Activated CD8-positive, alpha-beta memory T cell treated with anti-CD3 and anti-CD28 coated beads, Interleukin-2, amount 50 U/mL, for 1 hour (primary cell): ENCODE data around the gene CUX1.

Experiments used
- DNase-seq: peaks from one replicate; pipeline ENCODE4 v3.0.0-alpha.2; 2020; ENCODE audit errors: extremely low read depth

Gene CUX1

GRCh38 chr7:102184303-102184702 lies 366.9 kb downstream of the CUX1 start:
- DNase-seq: no peak

- no peak for DNase-seq
Measured at GRCh38 chr7:102185796-102186195, 368.4 kb downstream of the CUX1 start.

GRCh38 chr7:102186306-102186705 lies 368.9 kb downstream of the CUX1 start:
- no peak for DNase-seq

GRCh38 chr7:102188746-102189145 lies 371.3 kb downstream of the CUX1 start:
- no peak for DNase-seq

DNA sequence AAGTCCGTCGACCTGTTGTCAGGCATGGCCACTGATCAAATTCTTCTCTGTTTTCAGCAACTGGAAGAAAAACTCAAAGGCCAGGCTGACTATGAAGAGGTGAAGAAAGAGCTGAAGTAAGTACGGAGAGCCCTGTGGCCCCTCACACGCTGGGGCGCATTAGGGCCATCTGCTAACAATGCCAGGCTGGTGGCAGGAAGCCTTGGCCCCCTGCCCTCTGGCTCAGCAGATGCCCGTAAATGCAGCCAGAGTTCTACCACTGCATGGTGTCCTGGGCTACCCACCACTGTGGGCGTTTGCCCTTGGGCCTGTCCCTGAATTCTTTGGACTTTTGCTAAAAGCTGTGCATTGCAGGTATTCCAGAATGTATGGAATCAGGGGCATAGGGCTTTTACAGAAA lies 372.3 kb downstream of the CUX1 start:
- DNase-seq: no peak

- DNase-seq: no peak
Measured at GRCh38 chr7:102190776-102191350, 373.4 kb downstream of the CUX1 start.

GRCh38 chr7:102191556-102192379 lies 374.3 kb downstream of the CUX1 start:
- no peak for DNase-seq

DNA sequence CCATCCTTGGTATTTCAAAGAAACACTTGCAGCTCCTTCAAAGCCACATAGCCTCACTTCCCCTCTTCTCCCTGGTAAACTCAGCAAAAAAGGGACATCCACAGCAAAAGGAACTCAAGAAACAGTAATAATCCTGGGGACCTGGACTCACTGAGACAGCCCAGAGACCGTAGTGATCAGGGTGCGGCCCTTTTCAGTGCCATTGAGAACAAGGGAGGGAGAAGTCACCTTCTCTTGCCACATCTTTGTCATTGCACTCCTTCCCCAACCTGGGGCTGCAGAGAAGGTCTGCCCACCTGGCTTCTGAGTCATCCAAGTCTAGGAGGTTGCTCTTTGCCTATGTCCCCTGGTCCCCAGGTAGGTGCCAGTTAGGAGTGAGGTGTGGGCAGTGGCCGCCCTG lies 375.4 kb downstream of the CUX1 start:
- DNase-seq: no peak

DNA sequence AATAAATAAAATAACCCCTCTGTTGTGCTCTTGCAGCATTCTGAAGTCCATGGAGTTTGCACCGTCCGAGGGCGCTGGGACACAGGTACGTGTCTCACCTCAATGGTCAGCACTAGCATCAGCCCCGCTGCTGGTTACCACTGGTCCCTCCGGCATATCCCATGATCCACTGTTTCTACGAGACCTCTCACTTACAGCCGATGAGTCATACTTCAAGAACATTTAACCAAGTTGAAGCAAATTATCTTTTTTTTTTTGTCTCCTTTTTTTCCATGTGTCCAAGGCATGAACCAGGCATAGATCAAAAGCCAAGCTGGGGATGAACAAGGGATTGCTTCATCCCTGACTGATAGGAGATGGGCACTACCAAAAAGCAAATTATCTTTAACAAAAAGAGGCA lies 376.4 kb downstream of the CUX1 start:
- no peak for DNase-seq

- no peak for DNase-seq
Measured at GRCh38 chr7:102195361-102195760, 377.9 kb downstream of the CUX1 start.

DNA sequence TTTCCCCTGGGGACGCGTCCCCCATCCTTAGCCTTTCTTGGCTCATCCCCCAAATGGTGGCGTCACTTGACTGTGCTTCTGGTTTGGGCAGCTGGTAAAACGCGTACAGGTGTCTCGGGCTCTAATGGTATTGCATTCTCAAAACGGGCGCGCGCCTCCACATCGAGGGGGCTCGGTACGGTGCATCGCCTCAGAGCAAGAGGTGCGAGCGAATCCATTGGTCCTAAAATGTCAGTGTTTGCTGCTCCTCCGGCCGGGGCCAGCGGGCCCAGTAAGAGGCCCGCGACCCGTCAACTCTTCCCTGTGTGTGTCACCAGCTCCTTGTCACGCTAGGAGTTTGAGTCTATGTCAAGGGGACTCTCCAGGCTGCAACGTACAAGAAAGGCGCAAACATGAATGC lies 378.6 kb downstream of the CUX1 start:
- no peak for DNase-seq

- DNase-seq: no peak
Measured at GRCh38 chr7:102197161-102197560, 379.7 kb downstream of the CUX1 start.

- no peak for DNase-seq
Measured at GRCh38 chr7:102197599-102197998, 380.2 kb downstream of the CUX1 start.

- no peak for DNase-seq
Measured at GRCh38 chr7:102198417-102198956, 381.1 kb downstream of the CUX1 start.

DNA sequence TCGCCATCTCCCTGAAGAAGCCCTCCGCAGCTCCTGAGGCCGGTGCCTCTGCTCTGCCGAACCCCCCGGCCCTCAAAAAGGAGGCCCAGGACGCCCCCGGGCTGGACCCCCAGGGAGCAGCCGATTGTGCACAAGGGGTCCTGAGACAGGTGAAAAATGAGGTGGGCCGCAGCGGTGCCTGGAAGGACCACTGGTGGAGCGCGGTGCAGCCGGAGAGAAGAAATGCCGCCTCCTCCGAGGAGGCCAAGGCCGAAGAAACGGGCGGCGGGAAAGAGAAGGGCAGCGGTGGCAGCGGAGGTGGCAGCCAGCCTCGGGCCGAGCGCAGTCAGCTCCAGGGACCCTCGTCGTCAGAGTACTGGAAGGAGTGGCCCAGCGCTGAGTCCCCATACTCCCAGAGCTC lies 384.1 kb downstream of the CUX1 start:
- DNase-seq: no peak

DNA sequence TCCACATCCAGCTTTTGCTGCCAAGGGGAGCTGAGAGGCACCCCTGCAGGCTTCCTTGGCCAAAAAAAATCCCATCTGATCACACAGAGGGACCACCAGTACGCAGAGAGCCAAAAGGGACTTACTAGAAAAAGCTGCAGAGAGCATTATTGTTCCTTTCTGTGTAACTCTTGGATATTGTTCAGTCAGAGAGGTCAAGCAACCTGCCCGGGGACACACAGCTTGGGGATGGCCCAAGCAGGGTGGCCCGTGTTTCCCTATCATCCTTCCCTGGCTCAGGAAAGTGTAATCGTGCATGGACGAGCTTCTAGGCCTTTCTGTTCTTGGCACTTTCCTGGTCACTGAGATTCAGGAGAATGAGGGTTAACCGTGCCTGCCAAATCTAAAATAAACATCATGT lies 385.1 kb downstream of the CUX1 start:
- no peak for DNase-seq

DNA sequence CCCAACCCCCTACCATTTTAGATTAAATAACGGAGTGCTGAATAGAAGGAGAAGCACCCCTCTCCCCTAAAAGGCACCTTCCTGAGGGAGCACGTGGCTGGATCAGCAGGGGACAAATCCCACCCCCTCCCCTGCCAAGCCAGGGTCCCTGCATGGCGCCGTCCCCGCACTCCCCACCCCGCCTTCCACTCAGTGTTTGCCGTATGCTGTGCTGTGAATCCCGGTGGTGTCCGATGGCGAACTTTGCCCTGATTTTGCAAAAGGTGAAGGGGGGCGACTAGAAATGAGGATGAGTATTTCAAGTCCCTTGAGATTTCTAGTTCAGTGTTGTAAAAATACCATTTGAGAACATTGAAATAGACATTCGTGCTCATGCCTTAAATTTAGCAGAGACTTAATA lies 385.8 kb downstream of the CUX1 start:
- no peak for DNase-seq

DNA sequence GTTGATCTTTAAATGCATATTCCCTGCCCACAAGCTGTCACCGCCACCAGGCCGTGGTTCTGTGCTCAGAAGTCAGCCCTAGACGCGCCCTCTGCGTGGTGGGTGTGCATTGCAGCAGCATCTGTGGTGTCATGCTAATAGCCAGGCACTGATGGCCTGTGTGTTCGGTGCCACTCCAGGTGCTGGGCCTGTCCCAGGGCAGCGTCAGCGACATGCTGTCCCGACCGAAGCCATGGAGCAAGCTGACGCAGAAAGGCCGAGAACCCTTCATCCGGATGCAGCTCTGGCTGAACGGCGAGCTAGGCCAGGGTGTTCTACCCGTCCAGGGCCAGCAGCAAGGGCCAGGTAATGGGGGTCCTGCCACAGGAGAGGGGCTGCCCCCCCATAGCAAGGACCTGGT lies 386.8 kb downstream of the CUX1 start:
- no peak for DNase-seq

DNA sequence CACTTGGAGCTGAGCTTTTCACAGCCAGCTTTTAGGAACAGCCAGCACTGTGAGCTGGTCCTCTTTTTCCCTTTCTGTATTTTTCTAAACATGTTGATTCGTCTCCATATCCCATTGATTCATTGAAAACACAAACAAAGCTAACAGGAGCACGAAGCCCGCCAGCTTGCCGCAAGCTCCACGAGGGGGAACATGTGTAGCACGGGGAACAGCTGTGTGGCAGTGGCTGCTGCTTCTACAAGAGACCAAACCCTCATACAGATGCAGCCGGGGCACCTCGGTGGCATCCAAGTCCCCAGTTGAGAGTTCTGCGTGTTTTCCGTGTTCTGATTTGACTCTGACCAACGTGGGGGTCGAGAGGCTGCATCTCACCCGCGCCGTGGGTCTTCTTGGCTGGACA lies 388.5 kb downstream of the CUX1 start:
- DNase-seq: no peak

GRCh38 chr7:102208826-102209225 lies 391.4 kb downstream of the CUX1 start:
- DNase-seq: no peak

GRCh38 chr7:102210787-102211186 lies 393.4 kb downstream of the CUX1 start:
- no peak for DNase-seq

DNA sequence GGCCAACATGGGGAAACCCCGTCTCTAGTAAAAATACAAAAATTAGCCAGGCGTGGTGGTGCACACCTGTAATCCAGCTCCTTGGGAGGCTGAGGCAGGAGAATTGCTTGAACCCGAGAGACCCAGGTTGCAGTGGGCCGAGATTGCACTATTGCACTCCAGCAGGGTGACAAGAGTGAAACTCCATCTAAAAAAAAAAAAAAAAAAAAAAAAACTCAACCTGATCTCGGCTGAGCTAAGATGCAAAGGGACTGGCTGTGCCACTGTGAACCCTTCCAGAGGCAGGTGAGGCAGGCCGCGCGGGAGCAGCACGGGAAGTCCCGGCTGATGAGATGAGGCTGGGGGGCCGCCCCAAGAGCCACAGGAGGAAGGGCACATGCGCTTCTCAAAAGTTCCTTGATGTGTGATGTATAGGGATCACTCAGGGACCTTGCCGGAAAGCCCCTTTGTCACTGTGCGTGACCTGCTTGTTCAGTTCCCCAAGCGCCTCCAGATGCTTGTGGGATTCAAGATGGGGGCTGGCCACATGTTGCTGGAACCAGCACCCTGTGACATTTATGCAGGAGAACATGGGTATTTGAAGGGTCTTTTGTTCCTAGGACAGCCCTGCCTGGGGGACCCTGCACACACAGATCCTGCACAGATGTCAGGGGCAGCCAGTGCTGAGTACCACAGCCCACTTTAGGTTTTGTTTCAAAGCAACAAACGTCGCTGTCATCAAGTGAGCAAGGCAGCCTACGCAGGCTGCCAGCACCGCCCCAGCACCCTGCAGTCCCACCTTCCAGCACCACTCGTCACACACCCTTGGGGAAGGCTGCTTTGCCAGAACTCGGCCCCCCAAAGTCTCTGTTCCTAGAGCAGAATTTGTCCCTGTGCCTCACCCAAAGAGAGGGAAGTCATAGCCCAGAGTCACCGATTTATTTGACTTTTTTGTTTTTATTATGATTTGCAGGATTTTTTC lies 394.4 kb downstream of the CUX1 start:
- DNase-seq: no peak
